Cardiac muscle cell (in vitro differentiated cells and primary cell): ENCODE results near the gene GRB10. TPM values are rescaled to one million over a fixed set of nuclear protein-coding genes. Genes with fewer than 3 reads are reported as not detected.

Experiments
- DNase-seq, 2 donors: peaks; one replicate each; pipeline versions ENCODE4 v3.0.0 to v3.0.0-alpha.2; 2010 to 2017; ENCODE audit warnings: low read depth in 1 of 2, low spot score in 1 of 2
- H3K27ac ChIP-seq: fragments of 200-600 bp; sonication (generic); 2 replicates; pipeline ENCODE4 v1.5.1; 2016
- H3K27me3 ChIP-seq: fragments of 200-600 bp; sonication (generic); 2 replicates; pipeline ENCODE4 v1.6.0; 2016; ENCODE audit warnings: control low read depth
- H3K36me3 ChIP-seq: fragments of 200-600 bp; sonication (generic); 2 replicates; pipeline ENCODE4 v1.5.1; 2016; ENCODE audit warnings: control low read depth
- H3K4me1 ChIP-seq: fragments of 200-600 bp; sonication (generic); 2 replicates; pipeline ENCODE4 v1.8.1; 2017; ENCODE audit warnings: low read depth, mild to moderate bottlenecking, mixed run types
- H3K4me3 ChIP-seq: fragments of 200-600 bp; sonication (generic); 2 replicates; pipeline ENCODE4 v1.5.1; 2016; ENCODE audit warnings: mild to moderate bottlenecking
- H3K9me3 ChIP-seq: fragments of 200-600 bp; sonication (generic); 2 replicates; pipeline ENCODE4 v1.5.1; 2017; ENCODE audit warnings: low read depth, mild to moderate bottlenecking, control low read depth
- CTCF ChIP-seq: IDR thresholded peaks from 2 replicates; pipeline ENCODE4 v1.5.1; 2012; ENCODE audit warnings: low read depth, mild to moderate bottlenecking, low read length
- polyA plus RNA-seq: library from polyadenylated mRNA; unstranded; fragments of >200 nt; fragmentation: Nextera tagmentation; extraction: Ambion mirVana; gene quantifications from 2 replicates; pipeline ENCODE4 v1.2.1, GENCODE V29; 2016
- total RNA-seq: library from RNA; depleted of rRNA; stranded (reverse); fragments of >200 nt; gene quantifications from 2 replicates; pipeline ENCODE4 v1.2.3, GENCODE V29; 2016

GRB10 gene
- total and polyA plus RNA-seq, 2 experiments from 2014 or later: 9.9 to 25.3 TPM

- H3K27me3 ChIP-seq: peaks cover 16% of the 10 kb centered on the region
- H3K4me3 ChIP-seq: no peak overlapping the region
- H3K4me1 ChIP-seq: peaks cover 4% of the 10 kb centered on the region
- no peaks in the 10 kb centered on the region for H3K36me3 ChIP-seq
- DNase-seq: no peak
- no peaks in the 10 kb centered on the region for H3K9me3 ChIP-seq
- no peak for TF ChIP-seq CTCF
- H3K27ac ChIP-seq: no peak overlapping the region
These were observed 7.7 kb upstream of the GRB10 start for GRCh38 chr7:50790381-50790780.

- H3K27me3 ChIP-seq: peaks cover 22% of the 10 kb centered on the region
- no peak for TF ChIP-seq CTCF
- no peak for DNase-seq
- no peak overlapping the region for H3K27ac ChIP-seq
- no peaks in the 10 kb centered on the region for H3K9me3 ChIP-seq
- H3K4me3 ChIP-seq: no peak overlapping the region
- peaks cover 4% of the 10 kb centered on the region for H3K4me1 ChIP-seq
- H3K36me3 ChIP-seq: no peaks in the 10 kb centered on the region
These were observed 5.7 kb upstream of the GRB10 start for GRCh38 chr7:50788382-50788781.

GRCh38 chr7:50787825-50788224 lies 5.1 kb upstream of the GRB10 start:
- Histone ChIP-seq H3K9me3 (no peaks in the 10 kb centered on the region), H3K27me3 (peaks cover 27% of the 10 kb centered on the region), H3K27ac (no peak overlapping the region), H3K36me3 (no peaks in the 10 kb centered on the region), H3K4me3 (no peak overlapping the region), H3K4me1 (peaks cover 4% of the 10 kb centered on the region)
- DNase-seq: no peak
- TF ChIP-seq CTCF: no peak

GRCh38 chr7:50785346-50785745 lies 2.6 kb upstream of the GRB10 start:
- H3K27ac ChIP-seq: no peak overlapping the region
- TF ChIP-seq CTCF: no peak
- no peaks in the 10 kb centered on the region for H3K4me1 ChIP-seq
- DNase-seq: no peak
- H3K27me3 ChIP-seq: peaks cover 42% of the 10 kb centered on the region
- H3K36me3 ChIP-seq: no peaks in the 10 kb centered on the region
- no peaks in the 10 kb centered on the region for H3K9me3 ChIP-seq
- no peak overlapping the region for H3K4me3 ChIP-seq

- DNase-seq: no peak
- no peak for TF ChIP-seq CTCF
These were observed 1.3 kb upstream of the GRB10 start for GRCh38 chr7:50783801-50784507.

More at GRCh38 chr7:50783801-50784507, 1.3 kb upstream of the GRB10 start:
- Histone ChIP-seq H3K4me1 (no peaks in the 10 kb centered on the region), H3K9me3 (no peaks in the 10 kb centered on the region), H3K27ac (no peak overlapping the region), H3K4me3 (no peak overlapping the region), H3K27me3 (peaks cover 42% of the 10 kb centered on the region), H3K36me3 (no peaks in the 10 kb centered on the region)
